ENCODE results near the gene LSP1. TPM values are rescaled to one million over a fixed set of nuclear protein-coding genes. Genes with fewer than 3 reads are reported as not detected.

LSP1 gene
- total and polyA plus RNA-seq, 8 donors, result 9.8 to 239 (median 58.9) TPM

- intact Hi-C loops (cut with DNase I; ENCODE audit: low total_unique reads), result loop anchor here (2.0 to 5.0 kb wide), 2 partner anchors 140 to 319 kb away; no protein-coding TSS in a partner anchor
- Histone ChIP-seq H3K27ac (peak overlapping the region; percentile 68 to 86 (median 84)), H3K27me3 (peaks cover 0 to 39% (median 0%) of the 10 kb centered on the region in 3 donors), H3K36me3 (no peaks in the 10 kb centered on the region), H3K4me1 (peaks cover 33 to 77% (median 60%) of the 10 kb centered on the region in 4 donors), H3K9me3 (no peaks in the 10 kb centered on the region), H3K4me3 (peak overlapping the region in 1 of 4 donors; percentile 18)
- 52 to 65% (median 55%) methylated on average over 17 of the region's 17 CpGs for WGBS, 5 donors
- TF ChIP-seq EP300 (IDR thresholded peaks at IDR 0.05), result no peak
- no peak for TF ChIP-seq POLR2AphosphoS5 (IDR thresholded peaks at IDR 0.05)
- TF ChIP-seq CTCF (IDR thresholded peaks at IDR 0.05), result no peak
- TF ChIP-seq POLR2A (IDR thresholded peaks at IDR 0.05), result no peak
- peak in 1 of 2 donors; percentile 21 for DNase-seq
Measured at GRCh38 chr11:1832920-1833295, 20.0 kb upstream of the LSP1 start.

- no peaks in the 10 kb centered on the region for H3K9me3 ChIP-seq
- TF ChIP-seq POLR2AphosphoS5 (IDR thresholded peaks at IDR 0.05) (peak in 2 of 3 donors; percentile 55 to 90), EP300 (IDR thresholded peaks at IDR 0.05) (no peak), CTCF (IDR thresholded peaks at IDR 0.05) (peak in 1 of 7 experiments; percentile 23), POLR2A (IDR thresholded peaks at IDR 0.05) (no peak)
- H3K27ac ChIP-seq, result peak overlapping the region; percentile 75 to 86 (median 84)
- peaks cover 0 to 36% (median 0%) of the 10 kb centered on the region in 3 donors for H3K27me3 ChIP-seq
- peak; percentile 94 to 96 for DNase-seq
- WGBS, 5 donors, result 33 to 63% (median 37%) methylated on average over 5 to 14 of the region's 14 CpGs
- no peaks in the 10 kb centered on the region for H3K36me3 ChIP-seq
- intact Hi-C loops (cut with DNase I; ENCODE audit: low total_unique reads), result loop anchor here (5.0 kb wide), 1 partner anchor 318 kb away; no protein-coding TSS in a partner anchor
- H3K4me1 ChIP-seq, result peaks cover 32 to 75% (median 61%) of the 10 kb centered on the region in 4 donors
- H3K4me3 ChIP-seq, result no peak overlapping the region
Measured at GRCh38 chr11:1834062-1834610, 18.7 kb upstream of the LSP1 start.

- WGBS, 5 donors, result 78 to 85% (median 80%) methylated on average over 22 to 26 of the region's 26 CpGs
- Histone ChIP-seq H3K27me3 (peaks cover 0 to 28% (median 0%) of the 10 kb centered on the region in 3 donors), H3K9me3 (no peaks in the 10 kb centered on the region), H3K4me3 (no peak within 1 kb of the TSS), H3K4me1 (peaks cover 32 to 73% (median 56%) of the 10 kb centered on the region in 4 donors), H3K27ac (peak within 1 kb of the TSS; percentile 75 to 86 (median 84)), H3K36me3 (no peaks in the 10 kb centered on the region)
- TF ChIP-seq POLR2AphosphoS5 (IDR thresholded peaks at IDR 0.05), result no peak
- peak; percentile 48 to 79 for DNase-seq
- intact Hi-C loops (cut with DNase I; ENCODE audit: low total_unique reads), result loop anchor here (5.0 kb wide), 1 partner anchor 317 kb away; no protein-coding TSS in a partner anchor
Measured at GRCh38 chr11:1834779-1835670, 17.9 kb upstream of the LSP1 start, which contains the start of gene SYT8. SYT8 (plus strand) TSS chr11:1834990; CDS start chr11:1835106, 116 bp downstream.

GRCh38 chr11:1835671-1836010, 17.2 kb upstream of the LSP1 start:
- DNase-seq, result peak in 1 of 2 donors; percentile 10
- H3K9me3 ChIP-seq, result no peaks in the 10 kb centered on the region
- H3K36me3 ChIP-seq, result no peaks in the 10 kb centered on the region
- peaks cover 27 to 73% (median 50%) of the 10 kb centered on the region in 4 donors for H3K4me1 ChIP-seq
- 84 to 94% (median 93%) methylated on average over 11 to 12 of the region's 12 CpGs for WGBS, 5 donors
- no peak overlapping the region for H3K4me3 ChIP-seq
- no peak for TF ChIP-seq EP300 (IDR thresholded peaks at IDR 0.05)
- no peak for TF ChIP-seq CTCF (IDR thresholded peaks at IDR 0.05)
- no peak for TF ChIP-seq POLR2A (IDR thresholded peaks at IDR 0.05)
- no peak for TF ChIP-seq POLR2AphosphoS5 (IDR thresholded peaks at IDR 0.05)
- H3K27ac ChIP-seq, result no peak overlapping the region
- peaks cover 0 to 24% (median 0%) of the 10 kb centered on the region in 3 donors for H3K27me3 ChIP-seq
- intact Hi-C loops (cut with DNase I; ENCODE audit: low total_unique reads), result no loop called here

Data from stomach (tissue), 9 donors.